AG04450 (cell line): ENCODE results near the gene REV1. TPM values are rescaled to one million over a fixed set of nuclear protein-coding genes. Genes with fewer than 3 reads are reported as not detected.

Source experiments
- CTCF ChIA-PET: fragments of 300-600, 350-600 bp; formaldehyde crosslinking; extraction: SDS; loops from one replicate; lab custom pipeline; 2022; ENCODE audit warnings: antibody characterized with exemption, inconsistent platforms; lab: Charles Lee
- POLR2A ChIA-PET: fragments of 350-600 bp; formaldehyde crosslinking; extraction: SDS; loops from one replicate; lab custom pipeline; 2021; ENCODE audit warnings: antibody characterized with exemption, inconsistent platforms; lab: Yijun Ruan, JAX
- DNase-seq: peaks from one replicate; pipeline ENCODE4 v3.0.0-alpha.2; 2011; ENCODE audit warnings: low read depth, low spot score
- H3K27ac ChIP-seq: one replicate; pipeline ENCODE4 v1.5.1; 2012; ENCODE audit warnings: low read depth, low read length, control low read depth
- H3K27me3 ChIP-seq: one replicate; pipeline ENCODE4 v1.6.0; 2012; ENCODE audit warnings: low read length; ENCODE audit not compliant: control insufficient read depth, insufficient read depth
- H3K4me3 ChIP-seq: 2 replicates; pipeline ENCODE4 v1.5.1; 2011; ENCODE audit warnings: mild to moderate bottlenecking, low read depth, low read length, control low read depth
- H3K9me3 ChIP-seq: 2 replicates; pipeline ENCODE4 v1.5.1; 2012; ENCODE audit warnings: low read length; ENCODE audit not compliant: control insufficient read depth, insufficient read depth
- CTCF ChIP-seq: IDR thresholded peaks from 2 replicates; pipeline ENCODE4 v1.5.1; 2011; ENCODE audit warnings: low read depth, low read length, control low read depth, inconsistent platforms
- polyA plus RNA-seq: library from polyadenylated mRNA; depleted of rRNA; stranded (reverse); fragments of >200 nt; gene quantifications from 2 replicates; pipeline ENCODE4 v1.2.3, GENCODE V29; 2011

The REV1 gene
- polyA plus RNA-seq, 1 experiment: 26.4 TPM

GRCh38 chr2:99403524-99403923 is 86.3 kb downstream of the REV1 start:
- ChIA-PET CTCF (interaction anchor here (0.6 to 1.7 kb wide), 3 partner anchors 26 to 858 kb away, joined by 3 read pairs; no protein-coding TSS in a partner anchor), POLR2A (no interaction called here)
- no peaks in the 10 kb centered on the region for H3K9me3 ChIP-seq
- DNase-seq: no peak
- TF ChIP-seq CTCF: 0 out of 2 replicates have a peak, but pooled peaks have one; percentile 8
- H3K27me3 ChIP-seq: no peaks in the 10 kb centered on the region
- H3K4me3 ChIP-seq: no peak overlapping the region
- H3K27ac ChIP-seq: no peak overlapping the region

- no peak for DNase-seq
- no peak for TF ChIP-seq CTCF
- ChIA-PET CTCF (interaction anchor here (0.6 to 1.7 kb wide), 4 partner anchors 26 to 858 kb away, joined by 3 to 6 read pairs (median 3); no protein-coding TSS in a partner anchor), POLR2A (no interaction called here)
- Histone ChIP-seq H3K27ac (no peak overlapping the region), H3K27me3 (no peaks in the 10 kb centered on the region), H3K9me3 (no peaks in the 10 kb centered on the region), H3K4me3 (no peak overlapping the region)
Measured at GRCh38 chr2:99403084-99403483, 86.7 kb downstream of the REV1 start.

GRCh38 chr2:99401841-99402240 is 88.0 kb downstream of the REV1 start:
- ChIA-PET POLR2A (no interaction called here), CTCF (no interaction called here)
- no peaks in the 10 kb centered on the region for H3K9me3 ChIP-seq
- no peaks in the 10 kb centered on the region for H3K27me3 ChIP-seq
- H3K27ac ChIP-seq: no peak overlapping the region
- no peak for DNase-seq
- no peak overlapping the region for H3K4me3 ChIP-seq
- TF ChIP-seq CTCF: no peak

GRCh38 chr2:99399795-99400194 is 90.0 kb downstream of the REV1 start:
- no peaks in the 10 kb centered on the region for H3K9me3 ChIP-seq
- POLR2A ChIA-PET: no interaction called here
- DNase-seq: no peak
- no peak for TF ChIP-seq CTCF
- no peak overlapping the region for H3K4me3 ChIP-seq
- H3K27ac ChIP-seq: no peak overlapping the region
- no peaks in the 10 kb centered on the region for H3K27me3 ChIP-seq
- CTCF ChIA-PET: no interaction called here

GRCh38 chr2:99399063-99399462 is 90.8 kb downstream of the REV1 start:
- TF ChIP-seq CTCF: no peak
- Histone ChIP-seq H3K27me3 (no peaks in the 10 kb centered on the region), H3K27ac (no peak overlapping the region), H3K4me3 (no peak overlapping the region), H3K9me3 (no peaks in the 10 kb centered on the region)
- POLR2A ChIA-PET: interaction anchor here (0.6 kb wide), 1 partner anchor 230 kb away, joined by 3 read pairs; no protein-coding TSS in a partner anchor
- CTCF ChIA-PET: no interaction called here
- DNase-seq: no peak
